Hepatocyte (in vitro differentiated cells): ENCODE measurements around the gene CHMP1B.

Experiments
- EZH2 ChIP-seq: fragments of 200-600 bp; sonication (generic); IDR thresholded peaks from 2 replicates; pipeline ENCODE4 v1.6.1; 2016; ENCODE audit warnings: antibody characterized with exemption, mild to moderate bottlenecking, borderline replicate concordance
- EZH2phosphoT487 ChIP-seq: fragments of 200-600 bp; sonication (generic); IDR thresholded peaks from one replicate; pipeline ENCODE4 v1.6.1; 2018; ENCODE audit warnings: antibody characterized with exemption, mild to moderate bottlenecking, low read depth, moderate library complexity; ENCODE audit not compliant: unreplicated experiment, severe bottlenecking
- TF ChIP-seq, protein P1 (sequence below): fragments of 200-600 bp; sonication (generic); IDR thresholded peaks from 2 replicates; pipeline ENCODE4 v1.5.1; 2016; ENCODE audit warnings: antibody characterized with exemption, mild to moderate bottlenecking; ENCODE audit not compliant: poor library complexity

DNA sequence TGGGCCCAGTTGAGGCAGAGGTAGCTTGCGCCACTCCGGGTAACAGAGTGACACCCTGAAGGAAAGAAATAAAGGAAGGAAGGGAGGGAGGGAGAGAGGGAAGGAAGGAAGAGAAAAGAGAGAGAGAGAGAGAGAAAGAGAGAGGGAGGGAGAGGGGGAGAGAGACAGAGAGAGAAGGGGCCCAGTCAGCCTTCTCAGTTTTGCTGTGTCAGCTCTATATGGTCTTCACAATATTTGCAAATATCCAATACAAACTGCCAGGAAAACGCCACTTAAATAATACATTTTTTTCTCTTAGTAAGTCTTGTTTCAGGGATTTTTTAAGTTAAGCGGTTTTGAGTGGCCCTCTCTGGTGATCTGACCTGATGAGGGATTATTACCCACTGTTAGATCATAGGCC is 5.6 kb upstream of the CHMP1B start:
- no peak for TF ChIP-seq EZH2
- TF ChIP-seq EZH2phosphoT487: no peak
- TF ChIP-seq, protein P1, sequence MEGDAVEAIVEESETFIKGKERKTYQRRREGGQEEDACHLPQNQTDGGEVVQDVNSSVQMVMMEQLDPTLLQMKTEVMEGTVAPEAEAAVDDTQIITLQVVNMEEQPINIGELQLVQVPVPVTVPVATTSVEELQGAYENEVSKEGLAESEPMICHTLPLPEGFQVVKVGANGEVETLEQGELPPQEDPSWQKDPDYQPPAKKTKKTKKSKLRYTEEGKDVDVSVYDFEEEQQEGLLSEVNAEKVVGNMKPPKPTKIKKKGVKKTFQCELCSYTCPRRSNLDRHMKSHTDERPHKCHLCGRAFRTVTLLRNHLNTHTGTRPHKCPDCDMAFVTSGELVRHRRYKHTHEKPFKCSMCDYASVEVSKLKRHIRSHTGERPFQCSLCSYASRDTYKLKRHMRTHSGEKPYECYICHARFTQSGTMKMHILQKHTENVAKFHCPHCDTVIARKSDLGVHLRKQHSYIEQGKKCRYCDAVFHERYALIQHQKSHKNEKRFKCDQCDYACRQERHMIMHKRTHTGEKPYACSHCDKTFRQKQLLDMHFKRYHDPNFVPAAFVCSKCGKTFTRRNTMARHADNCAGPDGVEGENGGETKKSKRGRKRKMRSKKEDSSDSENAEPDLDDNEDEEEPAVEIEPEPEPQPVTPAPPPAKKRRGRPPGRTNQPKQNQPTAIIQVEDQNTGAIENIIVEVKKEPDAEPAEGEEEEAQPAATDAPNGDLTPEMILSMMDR: no peak
